Superior temporal gyrus (tissue), 1 donor: ENCODE results near the gene TYMS.
"Not testable (repeated sequence)": the region's sequence is repeated elsewhere in the genome, so short reads cannot be mapped to it uniquely, and the experiment has no call there.

ENCODE experiments used
- DNase-seq: peaks from one replicate; pipeline ENCODE4 v3.0.0-alpha.2; 2016; ENCODE audit errors: extremely low spot score

TYMS gene

GRCh38 chr18:677145-677544, 19.7 kb downstream of the TYMS start:
- DNase-seq = no peak

DNA sequence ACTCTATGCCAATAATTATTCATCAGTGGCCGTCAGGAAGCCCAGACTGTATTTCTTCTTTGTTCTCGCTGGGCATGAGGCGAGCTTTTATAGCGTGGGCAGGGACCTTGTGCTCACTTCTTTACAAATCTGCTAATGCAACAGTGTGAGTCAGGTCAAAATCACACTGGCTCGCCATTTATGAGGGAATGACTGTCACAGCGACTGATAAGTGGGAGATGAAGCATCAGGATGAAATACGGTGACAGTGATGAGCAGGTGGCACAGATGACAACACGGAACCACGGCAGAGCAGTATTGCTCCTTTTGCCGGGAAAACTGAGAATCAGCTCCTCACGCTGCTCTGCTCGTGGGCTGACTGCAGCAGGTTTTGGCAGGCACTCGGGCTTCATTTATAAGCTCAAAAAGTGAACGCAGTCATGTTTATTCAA, 20.5 kb downstream of the TYMS start:
- DNase-seq = peak; percentile 49

DNA sequence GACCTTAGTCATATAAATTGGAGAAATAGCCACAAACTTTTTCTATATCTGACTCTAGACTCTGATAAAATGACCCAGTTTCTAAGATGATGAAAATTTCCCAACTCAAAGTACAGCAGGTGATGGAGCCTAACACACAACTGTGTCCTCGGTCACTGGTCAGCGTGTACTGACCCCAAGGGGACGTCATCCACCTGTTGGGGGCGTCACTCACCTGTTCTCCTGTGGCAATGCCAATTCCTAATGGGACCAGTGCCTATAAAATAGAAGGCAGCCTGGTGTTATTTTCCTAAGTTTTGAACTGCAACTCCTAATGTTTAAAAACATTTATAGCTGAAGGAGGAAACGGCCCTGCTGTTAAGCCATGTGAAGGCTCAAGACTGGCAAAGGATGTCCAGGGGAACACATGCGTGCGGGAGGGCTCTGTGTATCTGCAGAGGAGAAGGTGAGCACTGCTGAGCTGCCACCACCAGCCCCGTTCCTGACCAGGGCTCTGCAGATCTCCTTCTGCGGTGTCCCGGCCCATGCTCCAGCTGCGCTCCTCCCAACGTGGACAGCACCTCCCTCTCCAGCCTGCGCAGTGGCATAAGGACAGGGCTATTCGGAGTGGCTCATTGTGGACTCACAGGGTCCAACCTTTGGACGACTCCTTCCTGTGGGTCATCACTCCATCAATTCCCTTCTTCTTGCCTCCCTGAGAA, 21.2 kb downstream of the TYMS start:
- DNase-seq = no peak

DNA sequence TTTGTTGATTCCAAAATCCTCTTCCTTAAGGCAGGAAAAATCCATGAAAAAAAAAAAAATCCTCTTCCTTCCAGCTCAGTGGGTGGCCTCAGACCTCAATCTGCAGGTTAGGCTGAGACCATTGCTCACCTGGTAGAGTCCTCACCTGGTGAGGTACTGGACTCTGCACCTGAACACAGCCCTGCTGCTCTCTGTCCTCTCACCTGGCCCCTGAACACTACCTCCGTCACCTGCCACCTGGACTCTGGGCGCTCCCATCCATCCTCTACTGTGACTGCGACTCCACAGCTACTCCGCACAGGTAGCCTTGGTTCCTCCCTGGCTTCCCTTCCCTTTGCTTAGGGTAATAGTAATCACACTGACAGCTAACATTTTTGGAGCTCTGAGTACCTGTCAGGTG, 22.1 kb downstream of the TYMS start:
- DNase-seq = no peak

- DNase-seq = no peak
Measured at GRCh38 chr18:680392-680791, 22.9 kb downstream of the TYMS start.

- no peak for DNase-seq
Measured at GRCh38 chr18:681985-682384, 24.5 kb downstream of the TYMS start.

GRCh38 chr18:682416-682815, 25.0 kb downstream of the TYMS start:
- DNase-seq = not testable (repeated sequence)

- DNase-seq = no peak
Measured at GRCh38 chr18:682833-683232, 25.4 kb downstream of the TYMS start.

DNA sequence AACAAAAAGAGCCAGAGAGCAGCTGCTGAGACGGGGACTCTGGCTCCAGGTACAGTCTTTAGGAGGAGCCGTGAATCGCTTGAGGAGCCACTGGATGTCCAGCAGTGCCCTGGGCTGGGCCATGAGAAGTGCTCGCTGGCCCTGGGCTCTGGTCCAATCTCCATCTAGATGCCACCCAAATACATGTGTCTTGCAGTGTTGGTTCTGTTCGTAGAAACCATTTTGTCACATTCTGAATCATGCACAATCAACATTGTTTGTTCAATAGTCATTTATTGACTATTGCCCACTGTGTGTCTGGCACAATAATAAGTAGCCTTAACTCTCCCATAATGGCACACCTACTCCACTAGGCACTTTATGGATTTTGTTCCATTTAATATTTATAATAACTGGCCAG, 26.1 kb downstream of the TYMS start:
- no peak for DNase-seq

GRCh38 chr18:685438-685837, 28.0 kb downstream of the TYMS start:
- no peak for DNase-seq

GRCh38 chr18:686339-687111, 29.1 kb downstream of the TYMS start:
- DNase-seq = no peak

GRCh38 chr18:688323-688722, 30.9 kb downstream of the TYMS start:
- DNase-seq = no peak

DNA sequence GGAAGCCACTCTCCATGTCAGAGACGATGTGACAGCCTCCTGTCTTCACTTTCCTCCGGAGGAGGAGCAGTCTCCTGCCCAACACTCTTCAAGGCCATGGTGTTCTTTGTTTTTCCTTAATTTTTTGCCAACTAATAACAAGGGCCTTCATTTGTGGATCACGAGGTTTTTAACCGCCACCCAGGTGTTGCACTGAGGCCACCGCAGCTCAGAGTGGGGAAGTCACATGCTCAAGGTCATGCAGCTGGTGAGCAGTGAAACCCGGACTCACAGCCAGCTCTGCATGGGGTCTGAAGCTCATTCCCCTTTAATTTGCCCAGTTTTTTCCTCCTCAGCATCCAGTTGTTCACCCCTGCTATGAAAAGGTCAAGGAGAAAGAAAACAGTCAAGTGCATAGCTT, 35.4 kb downstream of the TYMS start:
- DNase-seq = no peak

- DNase-seq = no peak
Measured at GRCh38 chr18:693466-694187, 36.2 kb downstream of the TYMS start.

DNA sequence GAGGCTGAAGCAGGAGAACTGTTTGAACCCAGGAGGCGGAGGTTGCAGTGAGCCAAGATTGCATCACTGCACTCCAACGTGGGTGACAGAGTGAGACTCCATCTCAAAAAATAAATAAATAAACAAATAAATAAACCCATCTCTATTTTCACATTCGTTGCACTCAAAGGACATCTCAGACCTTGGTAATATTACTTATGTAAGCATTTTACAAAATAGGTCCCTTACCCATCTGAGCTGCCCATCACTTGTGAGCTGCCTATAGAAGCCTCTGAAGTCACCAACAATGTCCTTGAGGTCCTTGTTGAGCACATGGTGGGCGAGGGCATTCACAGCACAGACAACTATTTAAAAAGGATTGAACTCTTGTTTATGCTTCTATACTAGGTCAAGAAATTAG, 39.6 kb downstream of the TYMS start:
- no peak for DNase-seq

DNA sequence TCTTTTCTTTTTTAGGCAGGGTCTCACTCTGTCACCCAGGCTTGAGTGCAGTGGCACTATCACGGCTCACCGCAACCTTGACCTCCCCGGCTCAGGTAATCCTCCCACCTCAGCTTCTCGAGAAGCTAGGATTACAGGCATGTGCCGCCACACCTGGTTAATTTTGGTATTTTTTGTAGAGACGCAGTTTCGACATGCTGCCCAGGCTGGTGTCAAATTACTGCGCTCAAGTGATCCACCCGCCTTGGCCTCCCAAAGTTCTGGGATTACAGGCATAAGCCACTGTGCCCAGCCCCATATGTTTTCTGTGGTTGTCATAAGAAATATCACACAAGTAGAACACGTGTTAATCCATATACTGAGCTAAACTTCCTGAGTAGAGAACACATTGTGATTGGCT, 40.3 kb downstream of the TYMS start:
- no peak for DNase-seq

- no peak for DNase-seq
Measured at GRCh38 chr18:703213-703967, 45.9 kb downstream of the TYMS start.

- peak; percentile 51 for DNase-seq
Measured at GRCh38 chr18:706405-706804, 49.0 kb downstream of the TYMS start.

DNA sequence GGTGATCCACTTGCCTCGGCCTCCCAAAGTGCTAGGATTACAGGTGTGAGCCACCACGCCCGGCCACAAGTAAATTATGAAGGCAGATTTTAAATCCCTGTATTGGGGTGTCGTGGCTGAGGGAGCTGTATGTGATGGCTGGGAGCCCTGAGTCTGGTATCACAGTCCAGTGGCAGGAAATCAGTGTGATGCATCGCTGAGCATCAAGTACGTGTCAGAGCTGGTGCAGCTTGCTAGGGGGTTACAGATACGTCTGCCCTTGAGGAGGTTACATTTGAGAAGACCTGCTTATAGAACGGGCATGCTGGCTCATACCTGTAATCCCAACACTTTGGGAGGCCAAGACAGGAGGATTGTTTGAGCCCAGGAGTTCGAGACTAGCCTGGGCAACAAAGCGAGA, 50.6 kb downstream of the TYMS start:
- DNase-seq = no peak

GRCh38 chr18:709771-710170, 52.3 kb downstream of the TYMS start:
- no peak for DNase-seq

GRCh38 chr18:710418-711300, 53.2 kb downstream of the TYMS start:
- no peak for DNase-seq
